ENCODE measurements around the gene CTNNA3. TPM values are rescaled to one million over a fixed set of nuclear protein-coding genes. Genes with fewer than 3 reads are reported as not detected.

CTNNA3 gene
- total and polyA plus RNA-seq, 5 donors from 2014 or later = not detected

DNA sequence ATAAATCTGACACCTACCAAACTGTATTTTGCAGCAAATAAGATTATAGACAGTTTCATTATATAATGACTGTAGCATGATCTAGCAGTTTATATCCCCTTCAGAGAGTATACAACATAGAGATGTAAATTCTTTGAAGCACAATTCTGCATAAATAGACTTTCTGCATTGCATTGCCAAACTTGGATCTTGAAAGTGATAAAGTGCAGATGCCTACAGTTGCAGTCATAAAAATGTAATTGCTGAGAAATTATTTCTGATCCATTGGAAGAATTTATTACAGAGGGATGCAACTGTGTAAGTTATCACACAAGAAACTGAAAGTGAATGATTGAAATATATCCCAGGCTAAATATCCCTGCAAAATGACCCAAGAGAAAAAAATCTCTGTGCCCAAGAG is 65.1 kb downstream of the CTNNA3 start:
- H3K27ac ChIP-seq (ENCODE audit: insufficient read depth, low read length, poor library complexity, severe bottlenecking) = no peak overlapping the region
- H3K27me3 ChIP-seq (ENCODE audit: control insufficient read depth, insufficient read depth, low read length) = peaks cover 3% of the 10 kb centered on the region
- no peak for DNase-seq
- Mint-ChIP-seq H3K27ac (no peak overlapping the region), H3K4me3 (peak overlapping the region in 1 of 4 donors; percentile 7), H3K4me1 (no peaks in the 10 kb centered on the region), H3K27me3 (peaks cover 45% of the 10 kb centered on the region), H3K36me3 (no peaks in the 10 kb centered on the region), H3K9me3 (peaks cover 0 to 15% (median 4%) of the 10 kb centered on the region in 7 donors)
- no peaks in the 10 kb centered on the region for H3K36me3 ChIP-seq (ENCODE audit: control insufficient read depth, insufficient read depth, low read length)
- no peak overlapping the region for H3K4me3 ChIP-seq (ENCODE audit: low read depth, low read length)
- ATAC-seq (ENCODE audit: low read depth in 2 of 2) = no peak
- H3K9me3 ChIP-seq (ENCODE audit: control insufficient read depth in 2 of 2, low read length in 2 of 2) = no peaks in the 10 kb centered on the region
- H3K4me1 ChIP-seq (ENCODE audit: control insufficient read depth, insufficient read depth, low read length, poor library complexity, severe bottlenecking) = no peaks in the 10 kb centered on the region

DNA sequence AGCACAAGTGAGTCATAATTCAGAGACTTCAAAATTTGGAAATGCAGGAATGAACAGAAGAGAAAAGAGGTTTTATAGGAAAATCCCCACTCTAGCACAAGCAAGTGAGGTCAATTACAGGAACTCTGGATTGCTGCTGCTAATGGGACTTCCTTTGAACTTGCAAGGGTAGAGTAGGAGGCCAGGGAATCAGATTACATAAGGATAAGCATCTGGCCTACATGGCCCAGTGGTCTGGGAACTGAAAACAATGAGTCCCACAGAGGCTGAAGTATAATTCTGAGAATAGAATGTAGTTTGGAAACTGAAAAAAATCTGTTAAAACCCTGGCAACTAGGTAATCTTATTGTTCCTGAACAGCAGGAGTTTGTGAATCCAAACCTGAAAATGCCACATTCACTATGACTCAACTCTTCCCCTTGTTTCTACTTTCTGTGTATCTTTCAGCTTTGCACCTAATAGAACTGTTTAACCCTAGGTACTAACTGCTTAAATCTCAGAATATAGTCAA is 66.5 kb downstream of the CTNNA3 start:
- no peak overlapping the region for H3K27ac Mint-ChIP-seq

GRCh38 chr10:67622984-67623383 is 73.0 kb downstream of the CTNNA3 start:
- Mint-ChIP-seq H3K4me3 (no peak overlapping the region), H3K9me3 (peaks cover 0 to 5% (median 1%) of the 10 kb centered on the region in 7 donors), H3K27me3 (peaks cover 16% of the 10 kb centered on the region), H3K36me3 (no peaks in the 10 kb centered on the region), H3K4me1 (no peaks in the 10 kb centered on the region), H3K27ac (no peak overlapping the region)
- Histone ChIP-seq H3K36me3 (ENCODE audit: control insufficient read depth, insufficient read depth, low read length) (no peaks in the 10 kb centered on the region), H3K9me3 (ENCODE audit: control insufficient read depth in 2 of 2, low read length in 2 of 2) (no peaks in the 10 kb centered on the region), H3K4me3 (ENCODE audit: low read depth, low read length) (no peak overlapping the region), H3K27ac (ENCODE audit: insufficient read depth, low read length, poor library complexity, severe bottlenecking) (no peak overlapping the region), H3K4me1 (ENCODE audit: control insufficient read depth, insufficient read depth, low read length, poor library complexity, severe bottlenecking) (no peaks in the 10 kb centered on the region), H3K27me3 (ENCODE audit: control insufficient read depth, insufficient read depth, low read length) (peaks cover 2% of the 10 kb centered on the region)
- ATAC-seq (ENCODE audit: low read depth in 2 of 2) (no peak), DNase-seq (no peak)

More for the DNA sequence above, 66.5 kb downstream of the CTNNA3 start:
- peaks cover 41% of the 10 kb centered on the region for H3K27me3 Mint-ChIP-seq
- DNase-seq = no peak
- H3K4me1 ChIP-seq (ENCODE audit: control insufficient read depth, insufficient read depth, low read length, poor library complexity, severe bottlenecking) = no peaks in the 10 kb centered on the region
- H3K9me3 Mint-ChIP-seq = peaks cover 0 to 8% (median 1%) of the 10 kb centered on the region in 7 donors
- no peaks in the 10 kb centered on the region for H3K36me3 Mint-ChIP-seq
- H3K9me3 ChIP-seq (ENCODE audit: control insufficient read depth in 2 of 2, low read length in 2 of 2) = no peaks in the 10 kb centered on the region
- H3K4me3 Mint-ChIP-seq = no peak overlapping the region
- no peak overlapping the region for H3K27ac ChIP-seq (ENCODE audit: insufficient read depth, low read length, poor library complexity, severe bottlenecking)
- no peaks in the 10 kb centered on the region for H3K36me3 ChIP-seq (ENCODE audit: control insufficient read depth, insufficient read depth, low read length)
- H3K4me3 ChIP-seq (ENCODE audit: low read depth, low read length) = no peak overlapping the region
- no peak for ATAC-seq (ENCODE audit: low read depth in 2 of 2)
- H3K4me1 Mint-ChIP-seq = no peaks in the 10 kb centered on the region
- H3K27me3 ChIP-seq (ENCODE audit: control insufficient read depth, insufficient read depth, low read length) = peaks cover 3% of the 10 kb centered on the region

DNA sequence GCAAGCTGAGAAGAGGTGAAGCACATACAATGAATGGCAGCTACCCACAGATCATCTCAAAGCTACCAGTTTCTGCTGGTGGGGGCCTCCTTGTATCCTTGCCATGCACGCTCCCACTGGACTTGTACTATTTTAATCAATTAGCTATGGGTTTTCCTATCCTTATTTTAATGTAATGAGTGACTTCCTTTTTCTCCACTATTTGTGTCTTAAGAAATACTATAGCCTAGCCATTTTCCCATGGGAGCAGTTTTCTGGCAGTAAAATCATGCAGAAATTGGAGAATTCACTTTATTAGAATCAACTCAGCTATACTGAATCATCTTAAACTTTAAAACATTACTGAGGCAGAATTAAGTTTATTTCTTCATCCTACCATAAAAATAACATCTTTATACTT is 73.5 kb downstream of the CTNNA3 start:
- H3K4me3 ChIP-seq (ENCODE audit: low read depth, low read length) = no peak overlapping the region
- Mint-ChIP-seq H3K27ac (no peak overlapping the region), H3K9me3 (peaks cover 0 to 5% (median 1%) of the 10 kb centered on the region in 7 donors), H3K27me3 (peaks cover 16% of the 10 kb centered on the region), H3K36me3 (no peaks in the 10 kb centered on the region), H3K4me3 (no peak overlapping the region), H3K4me1 (no peaks in the 10 kb centered on the region)
- no peaks in the 10 kb centered on the region for H3K4me1 ChIP-seq (ENCODE audit: control insufficient read depth, insufficient read depth, low read length, poor library complexity, severe bottlenecking)
- no peaks in the 10 kb centered on the region for H3K36me3 ChIP-seq (ENCODE audit: control insufficient read depth, insufficient read depth, low read length)
- DNase-seq = no peak
- H3K9me3 ChIP-seq (ENCODE audit: control insufficient read depth in 2 of 2, low read length in 2 of 2) = no peaks in the 10 kb centered on the region
- ATAC-seq (ENCODE audit: low read depth in 2 of 2) = no peak
- no peak overlapping the region for H3K27ac ChIP-seq (ENCODE audit: insufficient read depth, low read length, poor library complexity, severe bottlenecking)
- peaks cover 2% of the 10 kb centered on the region for H3K27me3 ChIP-seq (ENCODE audit: control insufficient read depth, insufficient read depth, low read length)

DNA sequence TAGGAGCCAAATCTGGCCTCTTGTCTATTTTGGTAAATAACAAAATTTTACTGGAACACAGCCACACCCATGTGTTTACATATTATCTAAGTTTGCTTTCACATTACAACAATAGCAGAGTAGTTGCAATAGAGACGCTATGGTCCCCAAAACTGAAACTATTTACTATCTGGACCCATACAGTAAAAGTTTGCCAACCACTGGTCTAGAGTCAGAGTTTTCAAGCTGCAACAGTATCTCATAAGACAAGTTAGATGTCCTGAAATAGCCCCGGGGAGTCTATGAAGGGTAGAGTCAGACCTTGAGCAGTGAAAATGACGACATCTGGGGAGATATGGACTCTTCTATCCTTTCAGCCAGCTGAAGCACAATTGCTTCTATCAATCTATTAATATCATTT is 74.2 kb downstream of the CTNNA3 start:
- Mint-ChIP-seq H3K4me1 (no peaks in the 10 kb centered on the region), H3K36me3 (no peaks in the 10 kb centered on the region), H3K4me3 (no peak overlapping the region), H3K27ac (no peak overlapping the region), H3K9me3 (peaks cover 0 to 6% (median 0%) of the 10 kb centered on the region in 7 donors), H3K27me3 (peaks cover 18% of the 10 kb centered on the region)
- H3K9me3 ChIP-seq (ENCODE audit: control insufficient read depth in 2 of 2, low read length in 2 of 2) = no peaks in the 10 kb centered on the region
- ATAC-seq (ENCODE audit: low read depth in 2 of 2) (no peak), DNase-seq (no peak)
- H3K27ac ChIP-seq (ENCODE audit: insufficient read depth, low read length, poor library complexity, severe bottlenecking) = no peak overlapping the region
- H3K36me3 ChIP-seq (ENCODE audit: control insufficient read depth, insufficient read depth, low read length) = no peaks in the 10 kb centered on the region
- no peak overlapping the region for H3K4me3 ChIP-seq (ENCODE audit: low read depth, low read length)
- no peaks in the 10 kb centered on the region for H3K4me1 ChIP-seq (ENCODE audit: control insufficient read depth, insufficient read depth, low read length, poor library complexity, severe bottlenecking)
- peaks cover 2% of the 10 kb centered on the region for H3K27me3 ChIP-seq (ENCODE audit: control insufficient read depth, insufficient read depth, low read length)

- peaks cover 0 to 2% (median 0%) of the 10 kb centered on the region in 7 donors for H3K9me3 Mint-ChIP-seq
- DNase-seq (no peak), ATAC-seq (ENCODE audit: low read depth in 2 of 2) (no peak)
- no peak overlapping the region for H3K4me3 Mint-ChIP-seq
- H3K36me3 Mint-ChIP-seq = no peaks in the 10 kb centered on the region
- no peaks in the 10 kb centered on the region for H3K36me3 ChIP-seq (ENCODE audit: control insufficient read depth, insufficient read depth, low read length)
- H3K4me1 ChIP-seq (ENCODE audit: control insufficient read depth, insufficient read depth, low read length, poor library complexity, severe bottlenecking) = peaks cover 7% of the 10 kb centered on the region
- H3K27me3 Mint-ChIP-seq = peaks cover 10% of the 10 kb centered on the region
- no peak overlapping the region for H3K27ac Mint-ChIP-seq
- H3K4me1 Mint-ChIP-seq = peaks cover 5 to 9% (median 7%) of the 10 kb centered on the region in 4 donors
- H3K9me3 ChIP-seq (ENCODE audit: control insufficient read depth in 2 of 2, low read length in 2 of 2) = no peaks in the 10 kb centered on the region
- H3K27me3 ChIP-seq (ENCODE audit: control insufficient read depth, insufficient read depth, low read length) = peaks cover 5% of the 10 kb centered on the region
- H3K4me3 ChIP-seq (ENCODE audit: low read depth, low read length) = no peak overlapping the region
- H3K27ac ChIP-seq (ENCODE audit: insufficient read depth, low read length, poor library complexity, severe bottlenecking) = no peak overlapping the region
These were observed 77.9 kb downstream of the CTNNA3 start for GRCh38 chr10:67618116-67618515.

DNA sequence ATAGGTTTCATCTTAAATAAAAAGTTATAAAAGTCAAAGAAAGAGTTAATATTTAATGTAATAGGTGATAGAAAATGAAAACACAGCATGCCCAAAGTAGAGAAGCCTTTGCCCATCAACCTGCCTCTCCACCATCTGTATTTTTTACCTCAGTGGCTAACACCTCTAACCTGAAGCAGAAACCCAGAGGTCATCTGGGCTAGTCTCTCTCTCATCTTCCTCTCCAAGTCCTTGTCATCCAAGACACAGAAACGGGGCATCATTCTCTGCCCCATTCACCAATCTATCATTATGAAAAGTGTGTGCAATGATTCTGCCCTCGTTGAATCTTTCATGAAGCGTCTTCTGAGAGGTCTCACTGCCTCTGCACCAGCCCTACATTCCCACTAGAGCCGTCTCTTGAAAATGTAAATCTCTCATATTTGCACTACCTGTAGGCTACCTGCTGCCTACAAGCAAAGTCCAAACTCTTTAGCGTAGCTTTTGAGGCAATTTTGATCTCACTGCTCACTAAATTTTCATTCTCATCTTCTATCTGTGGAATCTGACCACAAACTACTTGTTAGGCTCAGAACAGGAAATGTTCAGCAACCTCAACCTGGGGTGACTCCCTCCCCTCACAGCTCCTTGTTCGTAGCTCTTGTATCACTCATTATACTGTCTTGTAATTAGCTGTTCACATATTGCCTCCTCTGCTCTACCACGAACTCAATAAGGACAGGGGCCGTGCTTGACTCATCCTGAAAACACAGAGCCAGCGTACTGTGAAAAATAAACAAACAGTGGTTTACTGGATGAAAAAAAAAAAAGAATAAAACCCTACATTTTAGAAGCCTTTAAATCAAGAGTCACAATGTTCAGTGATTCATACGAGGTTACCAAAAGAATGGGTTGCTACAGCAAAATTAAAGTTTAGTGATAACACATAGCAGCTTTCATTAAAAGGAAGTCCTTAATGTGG is 83.1 kb downstream of the CTNNA3 start:
- H3K36me3 Mint-ChIP-seq = no peaks in the 10 kb centered on the region
- peak overlapping the region; percentile 30 for H3K27ac ChIP-seq (ENCODE audit: insufficient read depth, low read length, poor library complexity, severe bottlenecking)

More for the DNA sequence above, 83.1 kb downstream of the CTNNA3 start:
- DNase-seq (peak; percentile 14 to 84 (median 70)), ATAC-seq (ENCODE audit: low read depth in 2 of 2) (peak; percentile 91 to 92)
- Mint-ChIP-seq H3K9me3 (peaks cover 0 to 2% (median 0%) of the 10 kb centered on the region in 7 donors), H3K27me3 (peaks cover 24% of the 10 kb centered on the region), H3K4me1 (peaks cover 17 to 30% (median 23%) of the 10 kb centered on the region in 4 donors), H3K4me3 (peak overlapping the region; percentile 12 to 84 (median 70)), H3K27ac (peak overlapping the region; percentile 63 to 89 (median 68))
- H3K27me3 ChIP-seq (ENCODE audit: control insufficient read depth, insufficient read depth, low read length) = peaks cover 5% of the 10 kb centered on the region
- H3K9me3 ChIP-seq (ENCODE audit: control insufficient read depth in 2 of 2, low read length in 2 of 2) = no peaks in the 10 kb centered on the region
- H3K4me1 ChIP-seq (ENCODE audit: control insufficient read depth, insufficient read depth, low read length, poor library complexity, severe bottlenecking) = peaks cover 23% of the 10 kb centered on the region
- no peaks in the 10 kb centered on the region for H3K36me3 ChIP-seq (ENCODE audit: control insufficient read depth, insufficient read depth, low read length)
- H3K4me3 ChIP-seq (ENCODE audit: low read depth, low read length) = peak overlapping the region; percentile 39
